ENCODE measurements around the gene C18orf54.
"Not testable (repeated sequence)": the region's sequence is repeated elsewhere in the genome, so short reads cannot be mapped to it uniquely, and the experiment has no call there.

The C18orf54 gene

DNA sequence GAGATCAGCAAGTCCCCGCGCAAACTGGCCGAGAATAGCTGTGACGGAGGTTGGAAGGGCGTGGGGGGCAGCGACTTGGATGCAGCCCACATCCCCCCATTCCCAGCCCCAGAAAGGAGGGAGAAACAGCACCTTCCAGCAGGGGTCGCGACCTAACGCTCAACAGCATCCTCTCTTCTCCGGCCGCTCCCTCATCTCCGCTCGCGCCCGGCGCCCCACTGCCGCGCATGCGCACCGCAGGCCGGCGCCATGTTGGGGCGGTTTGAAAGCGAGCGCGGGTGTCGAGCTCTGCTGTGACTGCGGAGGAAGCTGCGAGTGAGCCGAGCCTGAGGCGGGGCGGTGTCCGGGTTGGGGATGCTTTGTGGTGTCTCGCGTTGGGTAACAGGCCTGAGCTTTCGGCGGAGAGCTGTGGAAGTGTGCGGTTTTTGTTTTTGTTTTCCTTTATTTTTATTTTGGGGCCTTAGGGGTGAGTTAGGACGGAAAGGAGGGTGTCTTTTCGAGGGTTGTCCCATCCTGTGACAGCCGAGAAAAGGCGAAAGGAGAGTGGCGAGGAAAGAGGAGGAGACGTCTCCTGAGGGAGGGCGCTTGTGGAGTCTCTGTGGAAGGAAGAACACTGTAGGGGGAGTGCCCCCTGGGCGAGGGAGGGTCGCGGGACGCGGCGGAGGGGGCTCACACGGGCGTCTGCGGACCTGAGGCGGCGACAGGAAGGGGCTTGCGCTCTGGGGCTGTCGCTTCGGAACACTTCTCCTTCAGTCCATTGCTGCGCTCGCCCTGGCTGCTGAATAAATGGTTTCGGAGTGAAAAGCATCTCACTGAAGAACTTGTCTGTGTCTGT lies at the start of gene C18orf54, which contains the start of gene STARD6:
C18orf54 (plus strand) TSS at position 247 of the 835 bp plus-strand sequence. CDS start 2,667 bp downstream, outside the sequence.
STARD6 (minus strand) TSS at position 199 of the 835 bp plus-strand sequence. CDS start 3,285 bp downstream, outside the sequence.
- DNase-seq = peak; percentile 85

- DNase-seq = not testable (repeated sequence)
Observed at GRCh38 chr18:54309564-54309963, 48.1 kb upstream of the C18orf54 start.

DNA sequence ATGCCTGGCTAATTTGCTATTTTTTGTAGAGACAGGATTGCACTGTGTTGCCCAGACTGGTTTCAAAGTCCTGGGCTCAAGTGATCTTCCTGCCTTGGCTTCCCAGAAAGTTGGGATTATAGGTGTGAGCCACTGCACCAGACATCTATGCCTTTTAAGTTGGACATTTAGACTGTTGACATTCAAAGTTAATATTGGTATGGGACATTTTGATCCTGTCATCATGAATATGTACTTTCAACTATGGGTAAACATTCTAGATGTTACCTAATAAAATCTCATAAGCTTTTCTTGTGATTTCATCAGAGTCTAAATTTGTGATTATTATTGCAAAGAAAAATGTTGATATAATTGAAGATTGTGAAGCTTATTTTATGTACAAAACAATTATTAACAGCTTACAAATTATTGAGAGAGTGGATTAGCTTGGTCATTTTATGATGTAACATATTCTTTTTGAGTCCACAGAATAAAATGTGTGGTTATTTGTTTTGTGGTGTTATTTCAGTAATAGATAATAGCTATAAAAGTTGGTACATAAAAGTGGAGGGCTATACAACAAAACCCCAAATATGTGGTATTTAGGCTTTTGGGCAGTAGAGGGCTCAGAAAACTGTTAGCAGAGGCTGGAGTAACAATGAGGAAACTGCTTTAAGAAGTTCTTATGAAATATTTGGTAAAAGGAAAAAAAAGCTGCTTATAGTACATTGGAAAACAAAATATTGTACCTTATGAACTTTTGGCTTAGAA lies 41.5 kb upstream of the C18orf54 start:
- DNase-seq = no peak

DNA sequence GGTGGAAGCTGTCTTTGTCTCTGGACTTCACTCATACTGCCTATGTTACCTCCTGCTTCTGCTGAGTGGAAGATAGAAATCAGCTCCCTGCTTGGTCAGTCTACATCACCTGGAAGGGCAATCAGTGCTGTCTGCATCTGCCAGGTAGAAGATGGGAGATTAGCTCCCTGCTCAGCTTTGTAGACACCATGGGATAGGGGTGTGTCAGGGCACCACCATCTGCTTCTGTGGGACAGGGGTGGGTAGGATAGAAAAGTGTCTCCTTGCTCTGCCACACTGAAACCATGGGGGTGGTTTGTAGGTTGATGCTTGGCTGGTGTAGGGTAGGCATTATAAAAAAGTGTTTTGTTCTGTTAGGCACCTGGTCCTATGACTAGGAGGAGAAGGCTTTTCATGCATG lies 34.1 kb upstream of the C18orf54 start:
- DNase-seq = no peak

- no peak for DNase-seq
Observed at GRCh38 chr18:54323970-54324369, 33.7 kb upstream of the C18orf54 start.

DNA sequence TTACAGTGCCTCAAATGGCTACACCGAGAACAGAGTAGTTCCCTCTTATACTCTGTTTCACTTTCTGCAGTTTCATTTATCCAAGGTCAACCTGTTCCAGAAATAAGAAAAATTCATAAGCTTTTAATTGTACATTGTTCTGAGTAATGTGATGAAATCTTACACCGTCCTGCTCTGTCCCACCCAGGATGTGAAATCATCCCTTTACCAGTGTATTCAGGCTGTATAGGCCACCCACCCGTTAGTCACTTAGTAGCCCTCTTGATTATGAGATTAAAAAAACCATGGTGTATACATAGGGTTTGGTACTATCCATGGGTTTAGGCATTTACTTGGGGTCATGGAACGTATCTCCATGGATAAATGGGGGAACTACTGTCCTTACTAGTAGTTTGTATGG lies 29.9 kb upstream of the C18orf54 start:
- DNase-seq = no peak

GRCh38 chr18:54329787-54330186 lies 27.9 kb upstream of the C18orf54 start:
- no peak for DNase-seq

DNA sequence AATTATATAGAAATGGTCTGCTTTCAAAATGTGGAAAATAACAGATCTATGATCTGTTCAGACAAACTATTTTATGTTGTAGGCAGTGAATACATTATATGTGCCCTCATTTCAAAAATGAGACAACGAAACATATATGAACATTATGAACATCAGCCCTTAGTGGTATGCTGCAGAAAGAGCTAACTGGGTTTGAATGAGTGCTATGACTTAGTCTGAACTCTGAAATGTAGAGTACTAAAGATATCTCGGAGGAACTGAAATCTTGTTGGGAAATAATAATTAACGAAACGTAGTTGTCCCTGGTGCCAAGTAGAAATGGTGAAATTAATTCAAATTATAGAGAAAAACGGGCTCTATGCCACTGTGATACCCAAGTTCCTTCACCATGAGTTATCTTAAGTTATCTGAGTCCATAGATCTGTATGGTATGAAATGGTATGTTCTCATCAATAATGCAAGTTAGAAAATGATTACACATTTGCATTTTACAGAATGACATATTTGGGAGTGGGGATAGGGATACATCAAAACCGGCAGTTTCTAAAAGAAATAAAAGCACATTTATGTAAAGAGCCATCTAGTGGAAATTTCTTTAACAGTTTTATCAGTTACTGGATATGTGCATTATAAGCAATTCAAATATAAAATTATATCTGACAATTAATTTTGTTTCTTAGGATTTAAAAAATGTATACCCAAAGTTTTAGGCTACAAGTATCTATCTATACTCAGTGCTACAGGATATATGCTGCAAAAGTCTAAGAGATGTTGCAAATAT lies 26.7 kb upstream of the C18orf54 start:
- DNase-seq = no peak

- no peak for DNase-seq
Observed at GRCh38 chr18:54335638-54336173, 22.0 kb upstream of the C18orf54 start.

DNA sequence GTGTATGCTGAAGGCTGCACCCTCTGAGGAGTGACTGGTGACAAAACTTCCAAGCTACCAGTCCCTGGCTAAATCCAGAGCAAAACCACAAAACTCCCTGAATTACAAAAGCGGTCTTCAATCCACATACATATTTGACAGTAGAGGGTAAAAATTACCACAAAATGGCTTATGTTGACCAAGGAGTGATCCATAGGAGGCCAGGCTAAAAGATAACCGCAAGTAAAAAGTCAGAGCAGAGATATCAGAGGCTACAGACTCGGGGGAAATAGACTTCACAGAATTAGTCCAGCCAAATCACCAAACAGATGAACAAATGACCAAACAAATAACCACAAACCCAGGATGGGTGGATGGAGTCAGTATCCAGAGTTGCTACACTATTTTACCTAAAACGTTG lies 19.5 kb upstream of the C18orf54 start:
- DNase-seq = no peak

DNA sequence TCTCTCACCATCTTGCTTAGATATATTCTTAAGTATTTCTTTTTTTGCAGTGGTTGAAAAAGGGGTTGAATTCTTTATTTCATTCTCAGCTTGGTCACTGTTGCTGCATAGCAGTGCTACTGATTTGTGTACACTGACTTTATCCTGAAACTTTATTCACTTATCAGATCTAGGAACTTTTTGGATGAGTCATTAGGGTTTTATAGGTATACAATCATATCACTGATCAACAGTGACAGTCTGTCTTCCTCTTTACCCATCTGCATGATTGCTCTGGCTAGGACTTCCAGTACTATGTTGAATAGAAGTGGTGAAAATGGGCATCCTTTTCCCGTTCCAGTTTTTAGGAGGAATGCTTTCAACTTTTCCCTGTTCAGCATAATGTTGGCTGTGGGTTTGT lies 6.5 kb upstream of the C18orf54 start:
- no peak for DNase-seq

DNA sequence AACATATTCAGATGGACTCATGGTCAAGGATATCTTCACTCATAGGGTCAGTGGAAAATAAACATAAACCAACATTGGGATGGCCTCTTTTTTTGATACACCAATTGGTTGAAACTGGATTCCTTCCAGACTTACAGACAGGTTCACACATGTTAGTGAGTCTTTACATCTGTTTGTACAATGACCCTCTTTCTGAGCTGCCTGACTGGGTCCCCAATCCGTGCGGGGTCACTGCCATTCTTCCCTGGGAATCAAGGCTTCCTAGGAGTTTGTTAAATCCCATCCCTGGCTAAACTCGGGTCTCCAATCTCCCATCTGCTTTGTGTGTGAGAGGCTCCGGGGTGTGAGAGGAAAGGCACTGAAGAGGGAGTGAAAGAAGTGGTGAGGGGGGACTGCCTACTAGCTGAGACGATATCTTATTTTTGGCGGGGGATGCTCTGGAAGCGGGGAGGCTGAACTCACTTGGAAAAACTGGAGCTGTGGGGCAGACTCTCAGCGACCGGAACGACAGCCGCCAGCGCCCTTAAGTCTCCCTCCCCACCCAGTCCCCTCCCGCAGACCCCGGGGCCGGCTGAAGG lies 535 bp upstream of the C18orf54 start:
- no peak for DNase-seq

- DNase-seq = no peak
Observed at GRCh38 chr18:54358495-54359040, 862 bp downstream of the C18orf54 start.

- DNase-seq = no peak
Observed at GRCh38 chr18:54359233-54359632, 1.5 kb downstream of the C18orf54 start.

DNA sequence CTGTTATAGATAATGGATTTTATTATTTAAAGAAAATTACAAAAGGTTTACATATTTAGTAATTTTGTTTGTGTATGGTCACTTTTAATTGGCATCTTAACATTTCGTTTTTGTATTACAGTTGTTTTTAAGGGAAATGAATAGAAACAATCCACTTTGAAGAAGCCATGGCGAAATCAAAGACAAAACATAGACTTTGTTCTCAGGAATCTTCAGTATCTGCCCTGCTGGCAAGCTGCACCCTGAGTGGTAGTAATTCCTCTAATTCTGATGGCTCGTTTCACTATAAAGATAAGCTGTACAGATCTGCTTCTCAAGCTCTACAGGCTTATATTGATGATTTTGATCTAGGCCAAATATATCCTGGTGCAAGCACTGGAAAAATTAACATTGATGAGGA lies 2.7 kb downstream of the C18orf54 start:
- no peak for DNase-seq

- DNase-seq = no peak
Observed at GRCh38 chr18:54378057-54378456, 20.4 kb downstream of the C18orf54 start.

DNA sequence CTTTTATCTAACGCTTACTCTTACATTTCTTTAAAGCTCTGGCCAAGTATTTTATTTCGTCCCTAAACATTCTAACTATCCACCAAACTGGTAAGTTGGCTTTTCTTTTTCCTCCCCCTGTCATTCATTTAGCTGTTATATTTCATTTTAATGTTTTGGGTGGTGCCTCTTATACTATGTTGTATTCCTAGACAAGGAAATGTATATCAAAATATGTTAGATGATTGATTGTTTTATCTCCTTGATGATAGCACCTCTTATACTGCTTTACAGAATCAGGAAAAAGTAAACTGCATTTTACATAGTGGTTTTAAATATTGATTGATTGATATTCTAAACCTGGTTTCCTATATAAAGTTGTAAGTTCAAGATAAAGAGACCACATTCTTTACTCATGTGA lies 23.9 kb downstream of the C18orf54 start:
- DNase-seq = no peak

GRCh38 chr18:54382076-54382475 lies 24.4 kb downstream of the C18orf54 start:
- DNase-seq = no peak

GRCh38 chr18:54382733-54383252 lies 25.1 kb downstream of the C18orf54 start:
- DNase-seq = no peak

GRCh38 chr18:54386043-54386442 lies 28.3 kb downstream of the C18orf54 start:
- no peak for DNase-seq

- not testable (repeated sequence) for DNase-seq
Observed at GRCh38 chr18:54386800-54387495, 29.2 kb downstream of the C18orf54 start.

Measured in activated gamma-delta T cell treated with Interleukin-2 at 50 U/mL for 16 hours (primary cell).